ENCODE data around the gene TLCD1. TPM values are rescaled to one million over a fixed set of nuclear protein-coding genes. Genes with fewer than 3 reads are reported as not detected.

TLCD1 gene
- total RNA-seq, 4 donors from 2014 or later, result 6.9 to 25.0 (median 17.0) TPM

GRCh38 chr17:28688481-28688880, 37.6 kb downstream of the TLCD1 start:
- Histone ChIP-seq H3K27ac (no peak overlapping the region), H3K36me3 (peaks cover 100% of the 10 kb centered on the region)
- 94% methylated on average over 4 of the region's 4 CpGs for WGBS

GRCh38 chr17:28686296-28686695, 39.7 kb downstream of the TLCD1 start:
- WGBS, result 76% methylated on average over 4 of the region's 4 CpGs
- no peak overlapping the region for H3K4me3 ChIP-seq
- no peaks in the 10 kb centered on the region for H3K27me3 ChIP-seq
- TF ChIP-seq POLR2A (IDR thresholded peaks at IDR 0.05) (no peak), EP300 (IDR thresholded peaks at IDR 0.05) (no peak), CTCF (IDR thresholded peaks at IDR 0.05) (no peak), POLR2AphosphoS5 (IDR thresholded peaks at IDR 0.05) (no peak)
- peaks cover 100% of the 10 kb centered on the region for H3K36me3 ChIP-seq
- H3K4me1 ChIP-seq, result peaks cover 5% of the 10 kb centered on the region
- H3K9me3 ChIP-seq, result no peaks in the 10 kb centered on the region
- no peak overlapping the region for H3K27ac ChIP-seq
- DNase-seq (ENCODE audit: low spot score in 2 of 2), result no peak

More at GRCh38 chr17:28688481-28688880, 37.6 kb downstream of the TLCD1 start:
- TF ChIP-seq EP300 (IDR thresholded peaks at IDR 0.05) (no peak), POLR2A (IDR thresholded peaks at IDR 0.05) (no peak), POLR2AphosphoS5 (IDR thresholded peaks at IDR 0.05) (no peak)
- no peak overlapping the region for H3K4me3 ChIP-seq
- H3K27me3 ChIP-seq, result no peaks in the 10 kb centered on the region
- H3K9me3 ChIP-seq, result no peaks in the 10 kb centered on the region
- peaks cover 5% of the 10 kb centered on the region for H3K4me1 ChIP-seq
- DNase-seq (ENCODE audit: low spot score in 2 of 2), result no peak

GRCh38 chr17:28685366-28685765, 40.7 kb downstream of the TLCD1 start:
- 88% methylated on average over 5 of the region's 5 CpGs for WGBS
- Histone ChIP-seq H3K4me1 (peaks cover 5% of the 10 kb centered on the region), H3K4me3 (no peak overlapping the region), H3K27ac (no peak overlapping the region), H3K36me3 (peaks cover 100% of the 10 kb centered on the region), H3K27me3 (no peaks in the 10 kb centered on the region), H3K9me3 (no peaks in the 10 kb centered on the region)
- DNase-seq (ENCODE audit: low spot score in 2 of 2), result peak in 1 of 2 donors; percentile 62
- TF ChIP-seq EP300 (IDR thresholded peaks at IDR 0.05), result no peak
- no peak for TF ChIP-seq CTCF (IDR thresholded peaks at IDR 0.05)
- no peak for TF ChIP-seq POLR2A (IDR thresholded peaks at IDR 0.05)
- no peak for TF ChIP-seq POLR2AphosphoS5 (IDR thresholded peaks at IDR 0.05)

- no peaks in the 10 kb centered on the region for H3K27me3 ChIP-seq
- H3K4me1 ChIP-seq, result peaks cover 5% of the 10 kb centered on the region
- H3K36me3 ChIP-seq, result peaks cover 100% of the 10 kb centered on the region
- TF ChIP-seq POLR2AphosphoS5 (IDR thresholded peaks at IDR 0.05) (no peak), EP300 (IDR thresholded peaks at IDR 0.05) (no peak), CTCF (IDR thresholded peaks at IDR 0.05) (no peak), POLR2A (IDR thresholded peaks at IDR 0.05) (no peak)
- peak in 1 of 2 donors; percentile 60 for DNase-seq (ENCODE audit: low spot score in 2 of 2)
- WGBS, result 53% methylated on average over 3 of the region's 3 CpGs
- H3K27ac ChIP-seq, result no peak overlapping the region
- H3K9me3 ChIP-seq, result no peaks in the 10 kb centered on the region
- H3K4me3 ChIP-seq, result no peak overlapping the region
These were observed 41.1 kb downstream of the TLCD1 start for GRCh38 chr17:28684963-28685362.

GRCh38 chr17:28682655-28683054, 43.4 kb downstream of the TLCD1 start:
- peaks cover 100% of the 10 kb centered on the region for H3K36me3 ChIP-seq

More at GRCh38 chr17:28682655-28683054, 43.4 kb downstream of the TLCD1 start:
- DNase-seq (ENCODE audit: low spot score in 2 of 2), result no peak
- WGBS, result 86% methylated on average over 11 of the region's 11 CpGs
- Histone ChIP-seq H3K4me1 (peaks cover 5% of the 10 kb centered on the region), H3K9me3 (no peaks in the 10 kb centered on the region), H3K27ac (no peak overlapping the region), H3K27me3 (no peaks in the 10 kb centered on the region), H3K4me3 (no peak overlapping the region)
- no peak for TF ChIP-seq CTCF (IDR thresholded peaks at IDR 0.05)

Measured in suprapubic skin (tissue), 4 donors.